IMR-90 (cell line): ENCODE results near the gene GANC. TPM values are rescaled to one million over a fixed set of nuclear protein-coding genes. Genes with fewer than 3 reads are reported as not detected.

Source experiments
- ATAC-seq: fragments of 200-7000 bp; cut with Tn5 transposase; 2 replicates; pipeline ENCODE4 v1.9.1; 2020; ENCODE audit warnings: low read depth, mild to moderate bottlenecking, moderate library complexity
- BruUV-seq: library from RNA; stranded (reverse); fragments of 400-500 nt; replicated peaks from 2 replicates; lab custom pipeline; 2021; lab: Mats Ljungman, UMichigan
- CTCF ChIA-PET: fragments of 300-600 bp; formaldehyde crosslinking; extraction: SDS; loops from one replicate; lab custom pipeline; 2021; ENCODE audit warnings: antibody characterized with exemption; lab: Yijun Ruan, JAX
- POLR2A ChIA-PET: fragments of 300-600 bp; sonication (Branson Sonifier 250); formaldehyde crosslinking; loops from one replicate; lab custom pipeline; 2022; ENCODE audit warnings: antibody characterized with exemption; ENCODE audit not compliant: unreplicated experiment; lab: Charles Lee
- DNase-seq: peaks from one replicate; pipeline ENCODE4 v3.0.0; 2013
- H2AFZ ChIP-seq: replicated peaks from 2 replicates; pipeline ENCODE3; 2013; ENCODE audit warnings: low read length, mild to moderate bottlenecking; ENCODE audit not compliant: poor library complexity
- H2AK5ac ChIP-seq: 2 replicates; pipeline ENCODE4 v1.6.1; 2013; ENCODE audit warnings: low read depth, low read length, inconsistent platforms
- H2AK9ac ChIP-seq: replicated peaks from 2 replicates; pipeline ENCODE3; 2013; ENCODE audit warnings: mild to moderate bottlenecking, low read depth, low read length, moderate library complexity; ENCODE audit not compliant: poor library complexity
- H2BK120ac ChIP-seq: 2 replicates; pipeline ENCODE4 v1.6.1; 2013; ENCODE audit warnings: low read depth, low read length, inconsistent platforms
- H2BK15ac ChIP-seq: 3 replicates; pipeline ENCODE4 v1.6.1; 2013; ENCODE audit warnings: low read depth, low read length, inconsistent platforms
- H2BK20ac ChIP-seq: 2 replicates; pipeline ENCODE4 v1.6.1; 2013; ENCODE audit warnings: low read depth, mild to moderate bottlenecking, inconsistent platforms, low read length, moderate library complexity
- H2BK5ac ChIP-seq: 2 replicates; pipeline ENCODE4 v1.6.1; 2013; ENCODE audit warnings: mild to moderate bottlenecking, low read depth, low read length, inconsistent platforms; ENCODE audit not compliant: poor library complexity, severe bottlenecking
- H3K14ac ChIP-seq: replicated peaks from 2 replicates; pipeline ENCODE4 v1.6.1; 2013; ENCODE audit warnings: low read depth, low read length, inconsistent platforms
- H3K18ac ChIP-seq: 2 replicates; pipeline ENCODE4 v1.6.1; 2013; ENCODE audit warnings: low read depth, low read length, control low read depth
- H3K23ac ChIP-seq: 2 replicates; pipeline ENCODE4 v1.6.1; 2013; ENCODE audit warnings: low read depth, low read length, inconsistent platforms
- H3K27ac ChIP-seq: 2 replicates; pipeline ENCODE4 v1.5.1; 2013; ENCODE audit warnings: mild to moderate bottlenecking, control low read depth, low read length; ENCODE audit not compliant: insufficient read depth
- H3K27me3 ChIP-seq: 2 replicates; pipeline ENCODE4 v1.6.1; 2013; ENCODE audit warnings: low read length; ENCODE audit not compliant: control insufficient read depth, insufficient read depth
- H3K36me3 ChIP-seq: 2 replicates; pipeline ENCODE4 v1.6.1; 2013; ENCODE audit warnings: low read length, mixed read lengths; ENCODE audit not compliant: control insufficient read depth, insufficient read depth
- H3K4ac ChIP-seq: 2 replicates; pipeline ENCODE4 v1.6.1; 2013; ENCODE audit warnings: low read depth, low read length, inconsistent platforms
- H3K4me1 ChIP-seq: 2 replicates; pipeline ENCODE4 v1.6.1; 2013; ENCODE audit warnings: low read length, mixed read lengths; ENCODE audit not compliant: control insufficient read depth, insufficient read depth
- H3K4me2 ChIP-seq: 2 replicates; pipeline ENCODE4 v1.6.1; 2013; ENCODE audit warnings: low read depth, mild to moderate bottlenecking, control low read depth, low read length, moderate library complexity
- H3K4me3 ChIP-seq: 2 replicates; pipeline ENCODE4 v1.5.1; 2013; ENCODE audit warnings: low read depth, mild to moderate bottlenecking, control low read depth, low read length, moderate library complexity; ENCODE audit not compliant: insufficient read depth
- H3K56ac ChIP-seq: 2 replicates; pipeline ENCODE4 v1.6.1; 2013; ENCODE audit warnings: low read length, inconsistent platforms; ENCODE audit not compliant: insufficient read depth; ENCODE audit errors: extremely low read depth
- H3K79me1 ChIP-seq, 2 experiments: 2 replicates each; pipeline ENCODE4 v1.6.1; 2013; ENCODE audit warnings: low read length in 2 of 2, inconsistent platforms in 1 of 2, low read depth in 1 of 2
- H3K9ac ChIP-seq: 2 replicates; pipeline ENCODE4 v1.6.1; 2013; ENCODE audit warnings: low read depth, low read length, control low read depth
- H3K9me1 ChIP-seq: 2 replicates; pipeline ENCODE4 v1.6.1; 2013; ENCODE audit warnings: low read length, inconsistent platforms; ENCODE audit not compliant: insufficient read depth
- H3K9me3 ChIP-seq: 2 replicates; pipeline ENCODE4 v1.6.1; 2013; ENCODE audit warnings: low read length; ENCODE audit not compliant: control insufficient read depth, insufficient read depth
- H4K20me1 ChIP-seq: 2 replicates; pipeline ENCODE4 v1.6.1; 2013; ENCODE audit warnings: low read length, inconsistent platforms; ENCODE audit not compliant: insufficient read depth
- H4K5ac ChIP-seq: 2 replicates; pipeline ENCODE4 v1.6.1; 2013; ENCODE audit warnings: mild to moderate bottlenecking, low read depth, low read length, control low read depth
- H4K8ac ChIP-seq, 2 experiments: 2 replicates each; pipeline ENCODE4 v1.6.1; 2013; ENCODE audit warnings: low read depth in 2 of 2, low read length in 2 of 2, control low read depth in 1 of 2, inconsistent platforms in 1 of 2
- H4K91ac ChIP-seq: 2 replicates; pipeline ENCODE4 v1.6.1; 2013; ENCODE audit warnings: low read depth, low read length, inconsistent platforms; ENCODE audit not compliant: insufficient read depth
- CEBPB ChIP-seq: IDR thresholded peaks from 2 replicates; pipeline ENCODE4 v1.6.1; 2012; ENCODE audit warnings: low read depth, low read length, improper control_type of control experiment
- CHD1 ChIP-seq: IDR thresholded peaks from 2 replicates; pipeline ENCODE4 v1.6.1; 2012; ENCODE audit warnings: low read depth, low read length, improper control_type of control experiment
- MAFK ChIP-seq: IDR thresholded peaks from 2 replicates; pipeline ENCODE4 v1.6.1; 2012; ENCODE audit warnings: low read depth, low read length, improper control_type of control experiment
- MAZ ChIP-seq: IDR thresholded peaks from 2 replicates; pipeline ENCODE4 v1.6.1; 2012; ENCODE audit warnings: low read depth, mild to moderate bottlenecking, low read length, improper control_type of control experiment, moderate library complexity, borderline replicate concordance
- NFE2L2 ChIP-seq: fragments of 150-350 bp; IDR thresholded peaks from 2 replicates; pipeline ENCODE4 v1.6.1; 2016; ENCODE audit warnings: low read depth, mild to moderate bottlenecking, low read length
- POLR2A ChIP-seq: IDR thresholded peaks from 2 replicates; pipeline ENCODE4 v1.6.1; 2012; ENCODE audit warnings: mild to moderate bottlenecking, low read depth, low read length
- RAD21 ChIP-seq: IDR thresholded peaks from 2 replicates; pipeline ENCODE4 v1.6.1; 2012; ENCODE audit warnings: low read length, improper control_type of control experiment
- RCOR1 ChIP-seq: IDR thresholded peaks from 2 replicates; pipeline ENCODE4 v1.6.1; 2012; ENCODE audit warnings: mild to moderate bottlenecking, low read length, improper control_type of control experiment; ENCODE audit not compliant: insufficient replicate concordance
- RFX5 ChIP-seq: IDR thresholded peaks from 2 replicates; pipeline ENCODE4 v1.8.0; 2012; ENCODE audit warnings: low read depth, mild to moderate bottlenecking, low read length, moderate library complexity
- SMC3 ChIP-seq: fragments of 150-350 bp; IDR thresholded peaks from 2 replicates; pipeline ENCODE4 v1.6.1; 2016; ENCODE audit warnings: low read depth, mild to moderate bottlenecking, antibody characterized with exemption, low read length, moderate library complexity
- WGBS, 2 experiments: methylation state at CpG; one replicate each; pipeline versions ENCODE4 v1.1.5 to v1.1.7; 2013; ENCODE audit warnings: missing lambda C conversion rate in 2 of 2; ENCODE audit not compliant: insufficient read length in 1 of 2; ENCODE audit errors: extremely low coverage in 2 of 2; 5-methylcytosine and 5-hydroxymethylcytosine counted together
- dilution Hi-C: fragments of 300-500 bp; cut with HindIII; formaldehyde crosslinking; loops from one replicate; pipeline ENCODE4 v1.14.3; 2018; ENCODE audit warnings: low sequenced_read_pairs; ENCODE audit not compliant: unreplicated experiment
- in situ Hi-C: fragments of 300-500 bp; cut with MboI; formaldehyde crosslinking; loops from 3 replicates; pipeline ENCODE4 v1.14.3; 2019; ENCODE audit warnings: low sequenced_read_pairs, inconsistent platforms, mixed read lengths
- intact Hi-C: fragments of 100-400 bp; cut with micrococcal nuclease; formaldehyde crosslinking; loops from 2 replicates; pipeline ENCODE4 v1.10.0; 2022
- polyA plus RNA-seq, 3 experiments: library from polyadenylated mRNA; depleted of rRNA; stranded (reverse); fragments of >200 nt; gene quantifications; 2 replicates each; pipeline ENCODE4 v1.2.3, GENCODE V29; 2012; ENCODE audit warnings: low replicate concordance in 1 of 3
- total RNA-seq: library from RNA; depleted of rRNA; stranded (reverse); fragments of >200 nt; gene quantifications from 2 replicates; pipeline ENCODE4 v1.2.3, GENCODE V29; 2012
- TF ChIP-seq, protein P1 (sequence below): fragments of 150-350 bp; IDR thresholded peaks from 2 replicates; pipeline ENCODE4 v1.6.1; 2016; ENCODE audit warnings: low read depth, mild to moderate bottlenecking, low read length, moderate library complexity, borderline replicate concordance
- TF ChIP-seq, protein P2 (sequence below): fragments of 150-350 bp; IDR thresholded peaks from 2 replicates; pipeline ENCODE4 v1.6.1; 2017; ENCODE audit warnings: mild to moderate bottlenecking, antibody characterized with exemption, low read length, low read depth

GANC gene
- total and polyA plus RNA-seq, 2 of the 4 experiments (the other 2 are of a cell fraction) = 7.1 to 19.2 TPM

GRCh38 chr15:42359249-42359648 is 86.2 kb downstream of the GANC start, which contains the start of gene CAPN3:
Gene CAPN3 (plus strand): TSS chr15:42359501. CDS start chr15:42359806, 305 bp downstream.
- Histone ChIP-seq H3K9me3 (no peaks in the 10 kb centered on the region), H4K91ac (no peak within 1 kb of the TSS), H3K9ac (no peak within 1 kb of the TSS), H3K27me3 (no peaks in the 10 kb centered on the region), H2BK120ac (no peak within 1 kb of the TSS), H3K23ac (no peak within 1 kb of the TSS), H3K18ac (no peak within 1 kb of the TSS), H2AFZ (no peak within 1 kb of the TSS), H3K9me1 (no peaks in the 10 kb centered on the region), H3K4me3 (no peak within 1 kb of the TSS), H2BK15ac (no peak within 1 kb of the TSS), H3K27ac (no peak within 1 kb of the TSS), H3K36me3 (no peaks in the 10 kb centered on the region), H3K4ac (no peak within 1 kb of the TSS), H3K14ac (no peak within 1 kb of the TSS), H2AK5ac (no peak within 1 kb of the TSS), H3K4me1 (no peaks in the 10 kb centered on the region), H4K5ac (no peak within 1 kb of the TSS), H4K8ac (no peak within 1 kb of the TSS), H3K79me1 (no peaks in the 10 kb centered on the region), H2AK9ac (no peak within 1 kb of the TSS), H3K4me2 (no peak within 1 kb of the TSS), H2BK5ac (no peak within 1 kb of the TSS), H2BK20ac (no peak within 1 kb of the TSS), H4K20me1 (no peaks in the 10 kb centered on the region), H3K56ac (no peak within 1 kb of the TSS)
- no TSS peak for BruUV-seq
- ChIA-PET CTCF (interaction anchor here (1.1 kb wide), 1 partner anchor 34 kb away, joined by 3 read pairs; no protein-coding TSS in a partner anchor), POLR2A (no interaction called here)
- dilution Hi-C loops (no loop called here), intact Hi-C loops (no loop called here), in situ Hi-C loops (no loop called here)
- WGBS, 2 experiments = no CpG with 5 or more reads among the region's 1 CpG
- TF ChIP-seq, protein P1, sequence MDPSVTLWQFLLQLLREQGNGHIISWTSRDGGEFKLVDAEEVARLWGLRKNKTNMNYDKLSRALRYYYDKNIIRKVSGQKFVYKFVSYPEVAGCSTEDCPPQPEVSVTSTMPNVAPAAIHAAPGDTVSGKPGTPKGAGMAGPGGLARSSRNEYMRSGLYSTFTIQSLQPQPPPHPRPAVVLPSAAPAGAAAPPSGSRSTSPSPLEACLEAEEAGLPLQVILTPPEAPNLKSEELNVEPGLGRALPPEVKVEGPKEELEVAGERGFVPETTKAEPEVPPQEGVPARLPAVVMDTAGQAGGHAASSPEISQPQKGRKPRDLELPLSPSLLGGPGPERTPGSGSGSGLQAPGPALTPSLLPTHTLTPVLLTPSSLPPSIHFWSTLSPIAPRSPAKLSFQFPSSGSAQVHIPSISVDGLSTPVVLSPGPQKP = no peak
- no peak for TF ChIP-seq CHD1
- TF ChIP-seq RFX5 = no peak
- no peak for TF ChIP-seq SMC3
- TF ChIP-seq NFE2L2 = no peak
- TF ChIP-seq MAZ = no peak
- no peak for TF ChIP-seq RAD21
- no peak for TF ChIP-seq RCOR1
- TF ChIP-seq MAFK = no peak
- no peak for TF ChIP-seq CEBPB
- TF ChIP-seq, protein P2, sequence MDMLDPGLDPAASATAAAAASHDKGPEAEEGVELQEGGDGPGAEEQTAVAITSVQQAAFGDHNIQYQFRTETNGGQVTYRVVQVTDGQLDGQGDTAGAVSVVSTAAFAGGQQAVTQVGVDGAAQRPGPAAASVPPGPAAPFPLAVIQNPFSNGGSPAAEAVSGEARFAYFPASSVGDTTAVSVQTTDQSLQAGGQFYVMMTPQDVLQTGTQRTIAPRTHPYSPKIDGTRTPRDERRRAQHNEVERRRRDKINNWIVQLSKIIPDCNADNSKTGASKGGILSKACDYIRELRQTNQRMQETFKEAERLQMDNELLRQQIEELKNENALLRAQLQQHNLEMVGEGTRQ = no peak
- TF ChIP-seq POLR2A = no peak
- no peak for ATAC-seq
- no peak for DNase-seq
